ENCODE data around the gene KRTAP2-4.
"Not testable (repeated sequence)": the region's sequence is repeated elsewhere in the genome, so short reads cannot be mapped to it uniquely, and the experiment has no call there.

GRCh38 chr17:41065016-41065689 is 526 bp downstream of the KRTAP2-4 start:
- not testable (repeated sequence) for TF ChIP-seq ZNF597 (CRISPR knock-in tag; IDR thresholded peaks at IDR 0.05); ZNF138 (CRISPR knock-in tag; IDR thresholded peaks at IDR 0.05; ENCODE audit: low read depth); ZSCAN30 (CRISPR knock-in tag; IDR thresholded peaks at IDR 0.05); NFE2L2 (IDR thresholded peaks at IDR 0.05; ENCODE audit: low read length); SAFB2 (CRISPR knock-in tag; IDR thresholded peaks at IDR 0.05; ENCODE audit: borderline replicate concordance, low read depth); MAX (IDR thresholded peaks at IDR 0.05)
- TF ChIP-seq, protein P1, sequence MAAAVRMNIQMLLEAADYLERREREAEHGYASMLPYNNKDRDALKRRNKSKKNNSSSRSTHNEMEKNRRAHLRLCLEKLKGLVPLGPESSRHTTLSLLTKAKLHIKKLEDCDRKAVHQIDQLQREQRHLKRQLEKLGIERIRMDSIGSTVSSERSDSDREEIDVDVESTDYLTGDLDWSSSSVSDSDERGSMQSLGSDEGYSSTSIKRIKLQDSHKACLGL (CRISPR knock-in tag; IDR thresholded peaks at IDR 0.05), result not testable (repeated sequence)

Data from HepG2 (cell line).